ENCODE measurements around the gene EMC9.

GRCh38 chr14:24147761-24148428 is 6.5 kb upstream of the EMC9 start:
- TF ChIP-seq, protein P1, sequence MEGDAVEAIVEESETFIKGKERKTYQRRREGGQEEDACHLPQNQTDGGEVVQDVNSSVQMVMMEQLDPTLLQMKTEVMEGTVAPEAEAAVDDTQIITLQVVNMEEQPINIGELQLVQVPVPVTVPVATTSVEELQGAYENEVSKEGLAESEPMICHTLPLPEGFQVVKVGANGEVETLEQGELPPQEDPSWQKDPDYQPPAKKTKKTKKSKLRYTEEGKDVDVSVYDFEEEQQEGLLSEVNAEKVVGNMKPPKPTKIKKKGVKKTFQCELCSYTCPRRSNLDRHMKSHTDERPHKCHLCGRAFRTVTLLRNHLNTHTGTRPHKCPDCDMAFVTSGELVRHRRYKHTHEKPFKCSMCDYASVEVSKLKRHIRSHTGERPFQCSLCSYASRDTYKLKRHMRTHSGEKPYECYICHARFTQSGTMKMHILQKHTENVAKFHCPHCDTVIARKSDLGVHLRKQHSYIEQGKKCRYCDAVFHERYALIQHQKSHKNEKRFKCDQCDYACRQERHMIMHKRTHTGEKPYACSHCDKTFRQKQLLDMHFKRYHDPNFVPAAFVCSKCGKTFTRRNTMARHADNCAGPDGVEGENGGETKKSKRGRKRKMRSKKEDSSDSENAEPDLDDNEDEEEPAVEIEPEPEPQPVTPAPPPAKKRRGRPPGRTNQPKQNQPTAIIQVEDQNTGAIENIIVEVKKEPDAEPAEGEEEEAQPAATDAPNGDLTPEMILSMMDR (IDR thresholded peaks at IDR 0.05; ENCODE audit: borderline replicate concordance, extremely low read depth, low read length, poor library complexity, severe bottlenecking) = no peak
- TF ChIP-seq EZH2 (IDR thresholded peaks at IDR 0.05; ENCODE audit: borderline replicate concordance, low read depth, low read length, severe bottlenecking) = no peak

All from DND-41 (cell line).